PFSK-1 (cell line): ENCODE data around the gene C1QA.

Experiments
- FOXP2 ChIP-seq: optimal IDR thresholded peaks from 2 replicates; pipeline ENCODE3; 2011; ENCODE audit warnings: borderline replicate concordance, control low read depth, inconsistent platforms; ENCODE audit not compliant: insufficient read depth; ENCODE audit errors: extremely low read length, extremely low read depth
- POLR2AphosphoS5 ChIP-seq: IDR thresholded peaks from 2 replicates; pipeline ENCODE4 v1.6.1; 2012; ENCODE audit warnings: low read depth, mild to moderate bottlenecking, control low read depth, low read length, moderate library complexity
- SIN3A ChIP-seq: IDR thresholded peaks from 2 replicates; pipeline ENCODE4 v1.6.1; 2012; ENCODE audit warnings: mild to moderate bottlenecking, low read length, moderate library complexity, borderline replicate concordance; ENCODE audit not compliant: insufficient read depth
- TAF1 ChIP-seq: IDR thresholded peaks from 2 replicates; pipeline ENCODE4 v1.6.1; 2012; ENCODE audit warnings: low read length, control low read depth, borderline replicate concordance; ENCODE audit not compliant: insufficient read depth
- TF ChIP-seq, protein P1 (sequence below), 2 experiments: IDR thresholded peaks; 2 replicates each; pipeline versions ENCODE4 v1.6.1 to v1.8.0; 2011 to 2012; ENCODE audit warnings: low read depth in 2 of 2, low read length in 2 of 2, control low read depth in 1 of 2, inconsistent platforms in 1 of 2, mild to moderate bottlenecking in 1 of 2, moderate library complexity in 1 of 2; ENCODE audit not compliant: insufficient read depth in 1 of 2

The C1QA gene

DNA sequence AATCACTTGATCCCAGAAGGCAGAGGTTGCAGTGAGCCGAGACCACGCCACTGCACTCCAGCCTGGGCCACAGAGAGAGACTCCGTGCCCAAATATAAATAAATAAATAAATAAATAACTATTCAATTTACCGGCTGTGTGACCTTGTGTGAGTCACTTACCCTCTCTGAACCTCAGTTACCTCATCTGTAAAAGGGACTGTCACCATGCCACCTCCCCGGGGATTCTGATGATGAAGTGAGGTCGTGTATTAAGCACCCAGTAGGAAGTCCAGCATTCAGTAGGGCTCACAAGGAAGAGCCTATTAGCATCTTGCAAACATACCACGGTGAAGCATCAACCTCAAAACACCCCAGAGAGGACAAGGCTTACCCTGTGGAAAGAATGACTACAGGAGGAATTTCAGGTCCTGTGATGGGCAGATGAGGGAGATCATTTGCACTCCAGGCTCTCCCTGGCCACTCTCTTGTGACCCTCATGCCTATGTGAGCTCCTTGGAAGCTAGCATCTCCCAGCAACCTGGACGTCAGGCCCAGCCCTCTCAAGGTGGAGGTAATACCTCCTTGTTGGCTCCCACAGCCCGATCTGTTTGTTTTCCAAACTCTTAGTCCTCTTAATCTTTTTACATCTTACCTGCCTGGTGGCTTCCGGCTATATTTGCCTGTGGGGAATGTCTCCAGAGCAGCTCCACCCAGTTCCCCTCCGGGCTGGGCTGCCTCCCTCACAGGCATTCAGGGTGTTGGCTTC, 7.6 kb upstream of the C1QA start:
- TF ChIP-seq FOXP2 (no peak), TAF1 (no peak), SIN3A (no peak), POLR2AphosphoS5 (no peak)
- TF ChIP-seq, protein P1, sequence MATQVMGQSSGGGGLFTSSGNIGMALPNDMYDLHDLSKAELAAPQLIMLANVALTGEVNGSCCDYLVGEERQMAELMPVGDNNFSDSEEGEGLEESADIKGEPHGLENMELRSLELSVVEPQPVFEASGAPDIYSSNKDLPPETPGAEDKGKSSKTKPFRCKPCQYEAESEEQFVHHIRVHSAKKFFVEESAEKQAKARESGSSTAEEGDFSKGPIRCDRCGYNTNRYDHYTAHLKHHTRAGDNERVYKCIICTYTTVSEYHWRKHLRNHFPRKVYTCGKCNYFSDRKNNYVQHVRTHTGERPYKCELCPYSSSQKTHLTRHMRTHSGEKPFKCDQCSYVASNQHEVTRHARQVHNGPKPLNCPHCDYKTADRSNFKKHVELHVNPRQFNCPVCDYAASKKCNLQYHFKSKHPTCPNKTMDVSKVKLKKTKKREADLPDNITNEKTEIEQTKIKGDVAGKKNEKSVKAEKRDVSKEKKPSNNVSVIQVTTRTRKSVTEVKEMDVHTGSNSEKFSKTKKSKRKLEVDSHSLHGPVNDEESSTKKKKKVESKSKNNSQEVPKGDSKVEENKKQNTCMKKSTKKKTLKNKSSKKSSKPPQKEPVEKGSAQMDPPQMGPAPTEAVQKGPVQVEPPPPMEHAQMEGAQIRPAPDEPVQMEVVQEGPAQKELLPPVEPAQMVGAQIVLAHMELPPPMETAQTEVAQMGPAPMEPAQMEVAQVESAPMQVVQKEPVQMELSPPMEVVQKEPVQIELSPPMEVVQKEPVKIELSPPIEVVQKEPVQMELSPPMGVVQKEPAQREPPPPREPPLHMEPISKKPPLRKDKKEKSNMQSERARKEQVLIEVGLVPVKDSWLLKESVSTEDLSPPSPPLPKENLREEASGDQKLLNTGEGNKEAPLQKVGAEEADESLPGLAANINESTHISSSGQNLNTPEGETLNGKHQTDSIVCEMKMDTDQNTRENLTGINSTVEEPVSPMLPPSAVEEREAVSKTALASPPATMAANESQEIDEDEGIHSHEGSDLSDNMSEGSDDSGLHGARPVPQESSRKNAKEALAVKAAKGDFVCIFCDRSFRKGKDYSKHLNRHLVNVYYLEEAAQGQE (IDR thresholded peaks at IDR 0.05; ENCODE audit: insufficient read depth in 1 of 2, low read depth in 2 of 2, low read length in 2 of 2) = no peak

DNA sequence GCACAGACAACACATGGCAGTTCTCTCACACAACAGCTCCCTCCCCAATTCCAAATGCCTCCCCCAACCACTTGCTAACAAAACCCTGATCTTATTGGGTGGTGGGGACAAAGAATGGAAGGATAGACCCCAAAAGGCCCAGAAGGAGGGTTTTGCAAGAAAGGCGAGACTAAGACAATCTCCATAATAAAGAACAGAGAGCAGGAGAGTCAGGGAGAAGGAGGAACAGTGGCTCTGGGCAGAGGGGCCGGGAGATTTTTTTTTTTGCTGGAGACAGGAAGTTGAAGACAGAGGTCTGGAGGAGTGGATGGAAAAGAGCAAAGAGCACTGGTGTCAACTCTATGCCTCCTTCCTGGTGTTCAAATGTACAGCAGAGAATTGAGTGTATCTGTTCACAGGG, 6.5 kb upstream of the C1QA start:
- TF ChIP-seq SIN3A = no peak
- TF ChIP-seq TAF1 = no peak
- TF ChIP-seq, protein P1 (IDR thresholded peaks at IDR 0.05; ENCODE audit: insufficient read depth in 1 of 2, low read depth in 2 of 2, low read length in 2 of 2) = no peak
- no peak for TF ChIP-seq FOXP2
- no peak for TF ChIP-seq POLR2AphosphoS5

DNA sequence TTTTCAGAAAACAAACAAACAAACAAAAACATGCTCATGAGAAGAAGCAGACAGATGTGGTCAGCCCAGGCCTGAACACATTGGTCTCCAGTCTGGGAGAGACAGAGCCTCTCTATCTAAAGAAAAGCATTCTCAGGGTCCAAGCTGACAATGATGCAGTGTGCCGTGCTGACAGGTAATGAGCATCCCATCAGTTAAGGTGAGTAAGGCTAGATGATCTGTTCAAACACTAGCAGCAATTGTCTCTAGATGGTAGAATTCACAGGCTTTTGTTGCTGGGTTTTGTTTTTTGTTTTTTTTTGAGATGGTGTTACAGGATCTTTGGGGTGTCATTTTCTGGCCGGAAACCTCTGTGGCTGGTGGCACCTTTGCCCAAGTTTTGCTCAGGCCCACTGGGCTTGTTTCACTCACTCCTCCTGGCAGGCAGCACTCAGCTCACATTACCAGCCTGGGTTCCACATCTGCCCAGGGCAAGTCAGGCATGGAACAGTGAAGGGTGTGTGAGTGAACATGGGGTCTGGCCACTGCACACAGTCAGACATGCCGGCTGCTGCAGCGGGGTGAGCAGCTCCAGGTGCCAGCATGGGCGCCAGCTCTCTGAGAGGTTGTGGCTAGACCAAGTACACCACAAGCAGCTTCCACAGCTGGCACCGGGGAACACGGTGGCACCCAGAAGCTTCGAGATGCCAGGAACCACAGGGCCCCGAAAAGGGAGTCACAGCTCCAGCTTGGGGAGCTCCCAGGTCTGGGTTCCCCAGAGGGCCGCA, 2.5 kb upstream of the C1QA start:
- TF ChIP-seq SIN3A (no peak), TAF1 (no peak), POLR2AphosphoS5 (no peak), FOXP2 (no peak)
- TF ChIP-seq, protein P1 (IDR thresholded peaks at IDR 0.05; ENCODE audit: insufficient read depth in 1 of 2, low read depth in 2 of 2, low read length in 2 of 2) = no peak

DNA sequence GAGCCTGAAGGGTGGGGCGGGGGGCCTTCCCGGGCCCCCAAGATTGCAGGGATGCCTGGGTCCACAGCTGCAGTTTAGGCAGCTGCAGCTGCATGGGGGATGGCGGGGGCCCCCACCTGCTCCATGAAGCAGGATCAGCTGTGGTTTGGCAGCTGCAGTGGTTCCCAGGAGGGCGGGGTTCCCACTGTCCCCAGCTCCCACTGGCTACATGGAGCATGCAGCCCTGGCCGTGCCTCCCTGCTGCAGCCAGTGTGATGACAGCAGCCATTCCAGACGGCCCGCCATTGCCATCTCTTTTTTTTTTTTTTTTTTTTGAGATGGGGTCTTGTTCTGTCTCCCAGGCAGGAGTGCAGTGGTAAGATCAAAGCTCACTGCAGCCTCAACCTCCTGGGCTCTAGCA, 992 bp upstream of the C1QA start:
- TF ChIP-seq, protein P1 (IDR thresholded peaks at IDR 0.05; ENCODE audit: insufficient read depth in 1 of 2, low read depth in 2 of 2, low read length in 2 of 2) = no peak
- TF ChIP-seq FOXP2 (no peak), POLR2AphosphoS5 (no peak), TAF1 (no peak), SIN3A (no peak)
